ENCODE results near the gene LDLRAD2. TPM values are rescaled to one million over a fixed set of nuclear protein-coding genes. Genes with fewer than 3 reads are reported as not detected.

LDLRAD2 gene
- total and polyA plus RNA-seq, 4 donors = 0.12 to 2.7 (median 0.23) TPM; not detected in 1

DNA sequence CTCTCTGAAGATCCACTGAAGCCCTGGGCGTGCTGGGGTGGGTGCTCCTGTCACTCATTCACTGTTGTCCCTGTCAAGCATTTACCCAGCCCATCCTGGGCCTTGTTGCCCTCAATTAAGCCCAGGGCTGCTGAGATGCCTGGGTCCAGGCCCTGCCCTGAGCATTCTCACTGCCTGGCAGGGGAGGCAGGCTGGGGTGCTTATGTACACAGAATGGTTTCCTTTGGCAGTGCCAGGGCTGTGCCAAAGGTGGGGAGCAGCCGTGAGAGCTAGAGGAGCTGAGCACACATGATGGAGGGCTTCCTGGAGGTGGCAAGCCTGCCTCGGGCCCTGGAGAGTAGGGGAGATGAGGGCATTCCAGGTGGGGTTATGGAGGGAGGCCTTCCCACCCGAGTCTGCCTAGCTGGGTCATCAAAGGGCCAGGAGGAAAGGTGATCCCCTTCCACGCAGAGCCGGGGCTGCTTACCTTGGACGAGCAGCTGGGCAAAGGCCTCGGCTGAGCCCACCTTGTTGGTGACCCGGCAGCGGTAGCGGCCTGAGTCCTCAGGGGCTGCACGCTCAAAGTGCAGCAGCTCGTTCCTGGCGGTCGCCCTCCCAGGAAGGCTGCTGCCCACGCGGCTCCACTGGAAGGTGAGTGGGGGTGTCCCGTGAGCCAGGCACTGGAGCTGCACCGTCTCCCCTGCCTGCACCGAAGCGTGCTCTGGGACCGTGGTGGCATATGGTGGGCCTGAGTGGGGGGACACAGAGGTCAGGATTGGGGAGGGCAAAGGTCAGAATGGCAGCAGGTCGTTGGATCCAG is 26.5 kb downstream of the LDLRAD2 start (continued):
- TF ChIP-seq, protein P1, sequence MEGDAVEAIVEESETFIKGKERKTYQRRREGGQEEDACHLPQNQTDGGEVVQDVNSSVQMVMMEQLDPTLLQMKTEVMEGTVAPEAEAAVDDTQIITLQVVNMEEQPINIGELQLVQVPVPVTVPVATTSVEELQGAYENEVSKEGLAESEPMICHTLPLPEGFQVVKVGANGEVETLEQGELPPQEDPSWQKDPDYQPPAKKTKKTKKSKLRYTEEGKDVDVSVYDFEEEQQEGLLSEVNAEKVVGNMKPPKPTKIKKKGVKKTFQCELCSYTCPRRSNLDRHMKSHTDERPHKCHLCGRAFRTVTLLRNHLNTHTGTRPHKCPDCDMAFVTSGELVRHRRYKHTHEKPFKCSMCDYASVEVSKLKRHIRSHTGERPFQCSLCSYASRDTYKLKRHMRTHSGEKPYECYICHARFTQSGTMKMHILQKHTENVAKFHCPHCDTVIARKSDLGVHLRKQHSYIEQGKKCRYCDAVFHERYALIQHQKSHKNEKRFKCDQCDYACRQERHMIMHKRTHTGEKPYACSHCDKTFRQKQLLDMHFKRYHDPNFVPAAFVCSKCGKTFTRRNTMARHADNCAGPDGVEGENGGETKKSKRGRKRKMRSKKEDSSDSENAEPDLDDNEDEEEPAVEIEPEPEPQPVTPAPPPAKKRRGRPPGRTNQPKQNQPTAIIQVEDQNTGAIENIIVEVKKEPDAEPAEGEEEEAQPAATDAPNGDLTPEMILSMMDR (IDR thresholded peaks at IDR 0.05; ENCODE audit: low read depth, low read length, missing input control) = no peak
- TF ChIP-seq FOXA1 (IDR thresholded peaks at IDR 0.05) (no peak), RXRA (IDR thresholded peaks at IDR 0.05) (no peak)

DNA sequence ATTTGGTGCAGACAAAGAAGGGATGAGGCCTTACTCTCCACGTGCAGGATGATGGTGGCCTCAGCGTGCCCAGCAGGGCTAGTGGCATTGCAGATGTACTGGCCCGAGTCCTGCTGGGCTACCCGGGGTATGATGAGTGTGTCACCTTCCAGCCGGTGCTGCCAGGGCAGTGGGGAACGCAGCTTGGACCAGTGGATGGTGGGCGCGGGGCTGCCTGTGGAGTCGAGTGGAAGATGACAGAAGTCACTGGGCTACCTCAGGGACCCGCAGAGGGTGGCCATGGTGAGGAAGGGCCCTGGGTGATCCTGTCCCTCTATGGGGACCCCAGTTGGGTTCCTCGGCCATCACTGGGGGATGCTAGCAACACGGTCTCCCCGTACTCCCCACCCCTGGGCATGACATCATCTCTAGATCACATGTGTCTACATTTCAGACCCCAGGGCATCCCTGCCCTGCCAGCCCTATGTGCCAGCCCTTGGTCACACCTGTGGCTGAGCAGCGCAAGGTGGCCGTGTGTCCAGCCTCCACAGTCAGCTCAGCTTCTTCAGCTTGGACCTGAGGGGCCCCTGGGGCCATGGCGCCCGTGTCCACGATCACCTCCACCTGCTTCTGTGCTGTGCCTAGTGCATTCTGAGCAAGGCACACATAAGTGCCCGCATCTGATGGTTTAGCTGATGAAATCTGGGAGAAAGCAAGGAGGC is 27.4 kb downstream of the LDLRAD2 start:
- no peak for DNase-seq (ENCODE audit: low spot score)
- Histone ChIP-seq H3K9ac (ENCODE audit: low read depth in 1 of 2, low read length in 2 of 2) (no peak overlapping the region), H3K9me3 (ENCODE audit: control insufficient read depth in 4 of 4, low read length in 3 of 4) (no peaks in the 10 kb centered on the region), H3K27ac (ENCODE audit: low read depth in 1 of 2, low read length in 2 of 2) (no peak overlapping the region), H3K4me3 (ENCODE audit: low read depth in 1 of 3, low read length in 3 of 3) (no peak overlapping the region), H3K4me1 (ENCODE audit: control insufficient read depth in 4 of 4, insufficient read depth in 4 of 4, low read length in 3 of 4) (no peaks in the 10 kb centered on the region), H3K36me3 (ENCODE audit: control insufficient read depth in 4 of 4, insufficient read depth in 3 of 4, low read depth in 1 of 4, low read length in 3 of 4) (peaks cover 0 to 11% (median under 1%) of the 10 kb centered on the region in 4 donors), H3K27me3 (ENCODE audit: control insufficient read depth in 4 of 4, insufficient read depth in 4 of 4, low read length in 3 of 4) (no peaks in the 10 kb centered on the region)
- WGBS = 94% methylated on average over 19 of the region's 19 CpGs
- TF ChIP-seq TAF1 (conservative IDR thresholded peaks at IDR 0.05) (no peak), NR2F2 (IDR thresholded peaks at IDR 0.05) (no peak), FOXA2 (IDR thresholded peaks at IDR 0.05) (no peak), RXRA (IDR thresholded peaks at IDR 0.05) (no peak)
- TF ChIP-seq, protein P2, sequence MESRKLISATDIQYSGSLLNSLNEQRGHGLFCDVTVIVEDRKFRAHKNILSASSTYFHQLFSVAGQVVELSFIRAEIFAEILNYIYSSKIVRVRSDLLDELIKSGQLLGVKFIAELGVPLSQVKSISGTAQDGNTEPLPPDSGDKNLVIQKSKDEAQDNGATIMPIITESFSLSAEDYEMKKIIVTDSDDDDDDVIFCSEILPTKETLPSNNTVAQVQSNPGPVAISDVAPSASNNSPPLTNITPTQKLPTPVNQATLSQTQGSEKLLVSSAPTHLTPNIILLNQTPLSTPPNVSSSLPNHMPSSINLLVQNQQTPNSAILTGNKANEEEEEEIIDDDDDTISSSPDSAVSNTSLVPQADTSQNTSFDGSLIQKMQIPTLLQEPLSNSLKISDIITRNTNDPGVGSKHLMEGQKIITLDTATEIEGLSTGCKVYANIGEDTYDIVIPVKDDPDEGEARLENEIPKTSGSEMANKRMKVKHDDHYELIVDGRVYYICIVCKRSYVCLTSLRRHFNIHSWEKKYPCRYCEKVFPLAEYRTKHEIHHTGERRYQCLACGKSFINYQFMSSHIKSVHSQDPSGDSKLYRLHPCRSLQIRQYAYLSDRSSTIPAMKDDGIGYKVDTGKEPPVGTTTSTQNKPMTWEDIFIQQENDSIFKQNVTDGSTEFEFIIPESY (IDR thresholded peaks at IDR 0.05) = no peak
- TF ChIP-seq, protein P3, sequence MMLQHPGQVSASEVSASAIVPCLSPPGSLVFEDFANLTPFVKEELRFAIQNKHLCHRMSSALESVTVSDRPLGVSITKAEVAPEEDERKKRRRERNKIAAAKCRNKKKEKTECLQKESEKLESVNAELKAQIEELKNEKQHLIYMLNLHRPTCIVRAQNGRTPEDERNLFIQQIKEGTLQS (IDR thresholded peaks at IDR 0.05) = no peak

DNA sequence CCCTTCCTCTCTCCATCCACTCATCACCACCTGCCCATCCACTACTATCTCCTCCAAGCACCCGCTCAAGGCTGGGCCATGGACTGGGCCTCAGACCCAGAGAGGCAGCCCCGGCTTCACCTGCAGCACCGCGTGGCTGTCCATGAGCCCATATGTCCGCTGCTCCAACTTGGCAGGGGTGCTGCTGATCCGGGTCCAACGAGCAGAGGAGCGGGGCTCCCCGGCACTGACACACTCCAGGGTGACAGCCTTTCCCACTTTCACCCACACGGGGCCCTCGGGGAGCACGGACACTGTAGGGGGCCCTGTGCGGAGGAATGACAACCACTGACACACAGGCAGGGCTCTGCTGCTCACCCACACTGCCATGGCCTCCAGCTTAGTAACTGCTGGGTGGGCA is 28.9 kb downstream of the LDLRAD2 start:
- Histone ChIP-seq H3K4me3 (ENCODE audit: low read depth in 1 of 3, low read length in 3 of 3) (no peak overlapping the region), H3K9ac (ENCODE audit: low read depth in 1 of 2, low read length in 2 of 2) (no peak overlapping the region), H3K4me1 (ENCODE audit: control insufficient read depth in 4 of 4, insufficient read depth in 4 of 4, low read length in 3 of 4) (no peaks in the 10 kb centered on the region), H3K36me3 (ENCODE audit: control insufficient read depth in 4 of 4, insufficient read depth in 3 of 4, low read depth in 1 of 4, low read length in 3 of 4) (peaks cover 0 to 3% (median 0%) of the 10 kb centered on the region in 4 donors), H3K9me3 (ENCODE audit: control insufficient read depth in 4 of 4, low read length in 3 of 4) (no peaks in the 10 kb centered on the region), H3K27ac (ENCODE audit: low read depth in 1 of 2, low read length in 2 of 2) (no peak overlapping the region), H3K27me3 (ENCODE audit: control insufficient read depth in 4 of 4, insufficient read depth in 4 of 4, low read length in 3 of 4) (no peaks in the 10 kb centered on the region)
- 97% methylated on average over 13 of the region's 13 CpGs for WGBS
- no peak for DNase-seq (ENCODE audit: low spot score)
- TF ChIP-seq FOXA2 (IDR thresholded peaks at IDR 0.05) = no peak
- no peak for TF ChIP-seq EGR1 (IDR thresholded peaks at IDR 0.05; ENCODE audit: low read depth in 2 of 2)
- TF ChIP-seq, protein P2 (IDR thresholded peaks at IDR 0.05) = no peak
- TF ChIP-seq, protein P3 (IDR thresholded peaks at IDR 0.05) = no peak
- TF ChIP-seq GABPA (IDR thresholded peaks at IDR 0.05 in 1 of 2, conservative IDR thresholded peaks at IDR 0.05 in 1 of 2) = no peak
- TF ChIP-seq FOXA1 (IDR thresholded peaks at IDR 0.05) = no peak
- TF ChIP-seq SP1 (IDR thresholded peaks at IDR 0.05) = no peak
- TF ChIP-seq TAF1 (conservative IDR thresholded peaks at IDR 0.05) = no peak
- TF ChIP-seq RAD21 (IDR thresholded peaks at IDR 0.05) = no peak
- no peak for TF ChIP-seq NR2F2 (IDR thresholded peaks at IDR 0.05)
- TF ChIP-seq JUND (IDR thresholded peaks at IDR 0.05) = no peak
- no peak for TF ChIP-seq HNF4A (conservative IDR thresholded peaks at IDR 0.05)
